Right lobe of liver (tissue), 6 donors: ENCODE results near the gene ARGFX. TPM values are rescaled to one million over a fixed set of nuclear protein-coding genes. Genes with fewer than 3 reads are reported as not detected.
"Not testable (repeated sequence)": the region's sequence is repeated elsewhere in the genome, so short reads cannot be mapped to it uniquely, and the experiment has no call there.

Experiments used
- ATAC-seq, 4 donors: fragments of 200-7000 bp; cut with Tn5 transposase; one replicate each; pipeline ENCODE4 v1.9.1; 2020; ENCODE audit warnings: mild to moderate bottlenecking in 4 of 4, moderate library complexity in 4 of 4
- DNase-seq, 3 donors: peaks; one replicate each; pipeline ENCODE4 v3.0.0-alpha.2; 2020
- H3K27ac ChIP-seq, 3 donors: fragments of 200-600 bp; one replicate each; pipeline ENCODE4 v1.8.0; 2022
- H3K27me3 ChIP-seq, 2 donors: fragments of 200-600 bp; one replicate each; pipeline ENCODE4 v1.8.0; 2022
- H3K36me3 ChIP-seq, 4 donors: fragments of 200-600 bp; sonication (generic) in 1 of 4; one replicate each; pipeline versions ENCODE4 v1.5.1 to v1.8.0; 2017 to 2022; ENCODE audit warnings: control low read depth in 1 of 4
- H3K4me1 ChIP-seq, 4 donors: fragments of 200-600 bp; sonication (generic) in 1 of 4; one replicate each; pipeline versions ENCODE4 v1.5.1 to v1.8.0; 2017 to 2022; ENCODE audit warnings: control low read depth in 1 of 4
- H3K4me3 ChIP-seq, 3 donors: fragments of 200-600 bp; one replicate each; pipeline ENCODE4 v1.8.0; 2022
- H3K9me3 ChIP-seq, 4 donors: fragments of 200-600 bp; sonication (generic) in 1 of 4; one replicate each; pipeline versions ENCODE4 v1.5.1 to v1.8.0; 2017 to 2022; ENCODE audit warnings: control low read depth in 1 of 4
- CTCF ChIP-seq, 4 donors: fragments of 200-600 bp in 3 of 4; fragments of 450-650 bp in 1 of 4; IDR thresholded peaks; one replicate each; pipeline versions ENCODE4 v1.5.1 to v1.8.0; 2016 to 2022; ENCODE audit warnings: antibody characterized with exemption in 4 of 4, mild to moderate bottlenecking in 2 of 4
- POLR2A ChIP-seq: fragments of 450-650 bp; IDR thresholded peaks from one replicate; pipeline ENCODE4 v1.6.1; 2017; ENCODE audit warnings: antibody characterized with exemption, mild to moderate bottlenecking
- WGBS: methylation state at CpG from one replicate; pipeline ENCODE4 v1.1.6; 2018; ENCODE audit warnings: low coverage, low lambda C conversion rate; ENCODE audit not compliant: insufficient coverage; ENCODE audit errors: missing lambda C conversion rate; 5-methylcytosine and 5-hydroxymethylcytosine counted together
- intact Hi-C, 2 donors: fragments of 100-400 bp; cut with DNase I; formaldehyde crosslinking; loops; one replicate each; pipeline versions ENCODE4 v1.11.2 to v1.14.1; 2022
- total RNA-seq, 6 experiments: library from RNA; depleted of rRNA in 2 of 6; stranded (reverse); fragments of >200 nt in 2 of 6; fragmentation: NEBNext Ultra II Directional in 3 of 6; extraction: Animal tissue kit (Norgen Biotek cat#: 25700) in 3 of 6; gene quantifications; one replicate each; pipeline versions ENCODE4 v1.1.0 to v1.2.4, GENCODE V29; 2016 to 2023
- donor health status: DM: no; HTN: yes; CAD: no.
- donor health status: DM: no; HTN: no; CAD: no.
- donor health status: DM: no; HTN: no; CAD: no.
- donor health status: DM: no; HTN: yes; CAD: no.
- donor health status: DM: no; HTN: yes; CAD: no.

Gene ARGFX
- total RNA-seq, 6 experiments from 2014 or later, result not detected

- Histone ChIP-seq H3K36me3 (no peaks in the 10 kb centered on the region), H3K9me3 (no peaks in the 10 kb centered on the region), H3K27ac (peak overlapping the region in 1 of 3 donors; percentile 48), H3K4me1 (peaks cover 0 to 38% (median 7%) of the 10 kb centered on the region in 4 donors), H3K4me3 (no peak overlapping the region), H3K27me3 (no peaks in the 10 kb centered on the region)
- DNase-seq, result peak in 1 of 3 donors; percentile 60
- intact Hi-C loops, result no loop called here
- 15% methylated on average over 2 of the region's 2 CpGs for WGBS
- peak; percentile 92 to 98 (median 97) for ATAC-seq
- TF ChIP-seq POLR2A (no peak), CTCF (IDR thresholded peaks at IDR 0.05) (no peak)
Measured at GRCh38 chr3:121594850-121595249, 27.1 kb downstream of the ARGFX start.

GRCh38 chr3:121595765-121596406, 28.1 kb downstream of the ARGFX start:
- Histone ChIP-seq H3K4me3 (no peak overlapping the region), H3K36me3 (no peaks in the 10 kb centered on the region), H3K4me1 (peaks cover 0 to 38% (median 7%) of the 10 kb centered on the region in 4 donors), H3K27me3 (no peaks in the 10 kb centered on the region), H3K27ac (peak overlapping the region in 1 of 3 donors; percentile 48), H3K9me3 (no peaks in the 10 kb centered on the region)
- intact Hi-C loops, result no loop called here
- ATAC-seq (no peak), DNase-seq (no peak)
- 53% methylated on average over 4 of the region's 4 CpGs for WGBS
- TF ChIP-seq POLR2A (no peak), CTCF (IDR thresholded peaks at IDR 0.05) (no peak)

GRCh38 chr3:121598564-121598963, 30.8 kb downstream of the ARGFX start:
- intact Hi-C loops, result no loop called here
- 90% methylated on average over 1 of the region's 2 CpGs for WGBS

GRCh38 chr3:121599900-121600299, 32.2 kb downstream of the ARGFX start:
- H3K9me3 ChIP-seq, H3K36me3 ChIP-seq, ATAC-seq, H3K27me3 ChIP-seq, H3K27ac ChIP-seq, intact Hi-C loops, H3K4me3 ChIP-seq, DNase-seq: not testable (repeated sequence)
- peaks cover 0 to 15% (median 3%) of the 10 kb centered on the region in 4 donors for H3K4me1 ChIP-seq
- 100% methylated on average over 1 of the region's 2 CpGs for WGBS

More at GRCh38 chr3:121598564-121598963, 30.8 kb downstream of the ARGFX start:
- Histone ChIP-seq H3K27me3 (no peaks in the 10 kb centered on the region), H3K4me3 (no peak overlapping the region), H3K36me3 (no peaks in the 10 kb centered on the region), H3K9me3 (no peaks in the 10 kb centered on the region), H3K27ac (no peak overlapping the region), H3K4me1 (peaks cover 0 to 29% (median 7%) of the 10 kb centered on the region in 4 donors)
- TF ChIP-seq POLR2A (no peak), CTCF (IDR thresholded peaks at IDR 0.05) (no peak)
- ATAC-seq (no peak), DNase-seq (no peak)

- H3K36me3 ChIP-seq, result no peaks in the 10 kb centered on the region
- DNase-seq (no peak), ATAC-seq (no peak)
- intact Hi-C loops, result no loop called here
- H3K4me1 ChIP-seq, result peaks cover 0 to 1% (median 0%) of the 10 kb centered on the region in 4 donors
- WGBS, result 50% methylated on average over 4 of the region's 4 CpGs
- H3K27ac ChIP-seq, result no peak overlapping the region
- TF ChIP-seq CTCF (IDR thresholded peaks at IDR 0.05) (no peak), POLR2A (no peak)
- H3K27me3 ChIP-seq, result no peaks in the 10 kb centered on the region
- no peak overlapping the region for H3K4me3 ChIP-seq
- no peaks in the 10 kb centered on the region for H3K9me3 ChIP-seq
Measured at GRCh38 chr3:121601212-121601812, 33.6 kb downstream of the ARGFX start.
